ENCODE measurements around the gene MICB.

The MICB gene

GRCh38 chr6:31470801-31471200 lies 27.1 kb upstream of the MICB start:
- Histone ChIP-seq H3K27me3 (ENCODE audit: low read length) (no peaks in the 10 kb centered on the region), H3K9ac (ENCODE audit: low read length) (no peak overlapping the region), H3F3A (ENCODE audit: insufficient read depth) (no peaks in the 10 kb centered on the region), H4K20me1 (ENCODE audit: low read depth, low read length) (no peaks in the 10 kb centered on the region), H3K9me2 (replicated peaks; ENCODE audit: insufficient read depth, low read length) (no peaks in the 10 kb centered on the region), H3K4me2 (ENCODE audit: low read depth, low read length, poor library complexity, severe bottlenecking) (no peak overlapping the region), H3K27ac (ENCODE audit: low read depth, low read length) (no peak overlapping the region), H2AFZ (ENCODE audit: low read depth, low read length, severe bottlenecking) (no peak overlapping the region), H3K79me2 (ENCODE audit: insufficient read depth, low read length) (no peaks in the 10 kb centered on the region), H3K9me3 (ENCODE audit: insufficient read depth, low read length) (no peaks in the 10 kb centered on the region), H3K4me3 (ENCODE audit: insufficient read depth, low read length, poor library complexity, severe bottlenecking) (no peak overlapping the region), H3K36me3 (ENCODE audit: low read length) (no peaks in the 10 kb centered on the region)
- TF ChIP-seq CTCF (IDR thresholded peaks at IDR 0.05; ENCODE audit: insufficient read depth, low read length, poor library complexity, severe bottlenecking) (no peak), EZH2phosphoT487 (conservative IDR thresholded peaks at IDR 0.05; ENCODE audit: low read length) (no peak)

GRCh38 chr6:31471711-31472110 lies 26.2 kb upstream of the MICB start:
- no peak overlapping the region for H3K4me3 ChIP-seq (ENCODE audit: insufficient read depth, low read length, poor library complexity, severe bottlenecking)
- H3K9ac ChIP-seq (ENCODE audit: low read length), result no peak overlapping the region
- H3F3A ChIP-seq (ENCODE audit: insufficient read depth), result no peaks in the 10 kb centered on the region
- no peaks in the 10 kb centered on the region for H3K79me2 ChIP-seq (ENCODE audit: insufficient read depth, low read length)
- TF ChIP-seq EZH2phosphoT487 (conservative IDR thresholded peaks at IDR 0.05; ENCODE audit: low read length) (no peak), CTCF (IDR thresholded peaks at IDR 0.05; ENCODE audit: insufficient read depth, low read length, poor library complexity, severe bottlenecking) (no peak)
- no peak overlapping the region for H3K27ac ChIP-seq (ENCODE audit: low read depth, low read length)
- no peaks in the 10 kb centered on the region for H3K9me3 ChIP-seq (ENCODE audit: insufficient read depth, low read length)
- no peaks in the 10 kb centered on the region for H3K27me3 ChIP-seq (ENCODE audit: low read length)
- no peaks in the 10 kb centered on the region for H4K20me1 ChIP-seq (ENCODE audit: low read depth, low read length)
- H3K9me2 ChIP-seq (replicated peaks; ENCODE audit: insufficient read depth, low read length), result no peaks in the 10 kb centered on the region
- H2AFZ ChIP-seq (ENCODE audit: low read depth, low read length, severe bottlenecking), result no peak overlapping the region
- H3K4me2 ChIP-seq (ENCODE audit: low read depth, low read length, poor library complexity, severe bottlenecking), result no peak overlapping the region
- H3K36me3 ChIP-seq (ENCODE audit: low read length), result no peaks in the 10 kb centered on the region

- Histone ChIP-seq H3K27me3 (ENCODE audit: low read length) (no peaks in the 10 kb centered on the region), H3K27ac (ENCODE audit: low read depth, low read length) (no peak overlapping the region), H3K79me2 (ENCODE audit: insufficient read depth, low read length) (no peaks in the 10 kb centered on the region), H3K9ac (ENCODE audit: low read length) (no peak overlapping the region), H3K4me2 (ENCODE audit: low read depth, low read length, poor library complexity, severe bottlenecking) (no peak overlapping the region), H3K9me2 (replicated peaks; ENCODE audit: insufficient read depth, low read length) (no peaks in the 10 kb centered on the region), H3K36me3 (ENCODE audit: low read length) (no peaks in the 10 kb centered on the region), H3K4me3 (ENCODE audit: insufficient read depth, low read length, poor library complexity, severe bottlenecking) (no peak overlapping the region), H2AFZ (ENCODE audit: low read depth, low read length, severe bottlenecking) (no peak overlapping the region), H3K9me3 (ENCODE audit: insufficient read depth, low read length) (no peaks in the 10 kb centered on the region), H4K20me1 (ENCODE audit: low read depth, low read length) (no peaks in the 10 kb centered on the region), H3F3A (ENCODE audit: insufficient read depth) (no peaks in the 10 kb centered on the region)
- TF ChIP-seq CTCF (IDR thresholded peaks at IDR 0.05; ENCODE audit: insufficient read depth, low read length, poor library complexity, severe bottlenecking), result no peak
- no peak for TF ChIP-seq EZH2phosphoT487 (conservative IDR thresholded peaks at IDR 0.05; ENCODE audit: low read length)
Observed at GRCh38 chr6:31472259-31472658, 25.7 kb upstream of the MICB start.

GRCh38 chr6:31473244-31473643 lies 24.7 kb upstream of the MICB start:
- H3K27me3 ChIP-seq (ENCODE audit: low read length), result no peaks in the 10 kb centered on the region
- no peak overlapping the region for H3K4me2 ChIP-seq (ENCODE audit: low read depth, low read length, poor library complexity, severe bottlenecking)
- no peaks in the 10 kb centered on the region for H3F3A ChIP-seq (ENCODE audit: insufficient read depth)
- no peaks in the 10 kb centered on the region for H3K9me3 ChIP-seq (ENCODE audit: insufficient read depth, low read length)
- H3K4me3 ChIP-seq (ENCODE audit: insufficient read depth, low read length, poor library complexity, severe bottlenecking), result no peak overlapping the region
- no peak overlapping the region for H3K9ac ChIP-seq (ENCODE audit: low read length)
- H2AFZ ChIP-seq (ENCODE audit: low read depth, low read length, severe bottlenecking), result no peak overlapping the region
- no peak overlapping the region for H3K27ac ChIP-seq (ENCODE audit: low read depth, low read length)
- H3K9me2 ChIP-seq (replicated peaks; ENCODE audit: insufficient read depth, low read length), result no peaks in the 10 kb centered on the region
- H3K79me2 ChIP-seq (ENCODE audit: insufficient read depth, low read length), result no peaks in the 10 kb centered on the region
- H4K20me1 ChIP-seq (ENCODE audit: low read depth, low read length), result no peaks in the 10 kb centered on the region
- no peaks in the 10 kb centered on the region for H3K36me3 ChIP-seq (ENCODE audit: low read length)
- TF ChIP-seq CTCF (IDR thresholded peaks at IDR 0.05; ENCODE audit: insufficient read depth, low read length, poor library complexity, severe bottlenecking), result no peak

Data from SU-DHL-6 (cell line).